HT1080 (cell line): Measurements from ENCODE around the gene CALD1. TPM values are rescaled to one million over a fixed set of nuclear protein-coding genes. Genes with fewer than 3 reads are reported as not detected.
"Not testable (repeated sequence)": the region's sequence is repeated elsewhere in the genome, so short reads cannot be mapped to it uniquely, and the experiment has no call there.

Experiments used
- DNase-seq: peaks from one replicate; pipeline ENCODE4 v3.0.0-alpha.2; 2015; ENCODE audit warnings: low read depth
- total RNA-seq: library from RNA; depleted of rRNA; stranded (reverse); fragments of >200 nt; shearing (Covaris generic); gene quantifications from 2 replicates; pipeline ENCODE4 v1.2.3, GENCODE V29; 2014

The CALD1 gene
- total RNA-seq, 1 experiment from 2014 or later, result 57.3 TPM

GRCh38 chr7:134947329-134947728, 167.9 kb downstream of the CALD1 start:
- DNase-seq, result no peak

- no peak for DNase-seq
Measured at GRCh38 chr7:134947831-134948230, 168.4 kb downstream of the CALD1 start.

GRCh38 chr7:134948246-134948645, 168.8 kb downstream of the CALD1 start:
- no peak for DNase-seq

DNA sequence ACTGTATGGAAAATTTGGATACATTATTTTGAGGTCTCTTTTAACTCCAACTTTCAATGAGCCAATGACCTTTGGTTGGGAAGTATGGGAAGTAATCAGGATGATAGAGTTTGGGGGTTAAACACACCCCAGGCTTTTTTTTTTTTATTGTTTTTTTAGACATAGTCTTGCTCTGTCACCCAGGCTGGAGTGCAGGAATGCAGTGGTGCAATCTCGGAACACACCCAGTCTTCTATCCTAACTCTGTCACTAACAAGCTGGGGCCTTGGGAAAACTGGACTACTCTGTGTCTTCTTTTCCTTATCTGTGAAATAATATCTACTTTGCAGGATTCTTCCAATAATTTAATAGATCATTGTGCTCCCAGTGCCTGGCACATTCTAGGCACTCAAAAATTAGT, 169.3 kb downstream of the CALD1 start:
- DNase-seq, result no peak

DNA sequence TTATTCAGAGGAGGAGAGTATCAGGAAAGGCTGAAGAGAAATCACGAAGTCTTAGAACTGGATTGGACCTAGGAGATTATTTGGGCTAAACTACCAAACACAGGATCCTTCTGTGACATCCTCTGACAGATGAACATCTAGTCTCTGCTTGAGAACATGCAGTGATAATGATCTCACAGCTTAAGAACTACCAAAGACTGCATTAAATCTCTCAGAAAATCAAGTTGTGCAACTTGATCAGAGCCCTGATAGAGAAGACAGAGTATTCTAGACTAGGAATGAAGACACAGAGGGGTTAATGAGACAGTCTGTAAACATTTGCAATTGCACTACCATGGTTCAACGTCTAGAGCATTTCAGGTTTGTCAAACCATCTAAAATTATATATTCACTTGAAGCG, 169.7 kb downstream of the CALD1 start:
- DNase-seq, result no peak

DNA sequence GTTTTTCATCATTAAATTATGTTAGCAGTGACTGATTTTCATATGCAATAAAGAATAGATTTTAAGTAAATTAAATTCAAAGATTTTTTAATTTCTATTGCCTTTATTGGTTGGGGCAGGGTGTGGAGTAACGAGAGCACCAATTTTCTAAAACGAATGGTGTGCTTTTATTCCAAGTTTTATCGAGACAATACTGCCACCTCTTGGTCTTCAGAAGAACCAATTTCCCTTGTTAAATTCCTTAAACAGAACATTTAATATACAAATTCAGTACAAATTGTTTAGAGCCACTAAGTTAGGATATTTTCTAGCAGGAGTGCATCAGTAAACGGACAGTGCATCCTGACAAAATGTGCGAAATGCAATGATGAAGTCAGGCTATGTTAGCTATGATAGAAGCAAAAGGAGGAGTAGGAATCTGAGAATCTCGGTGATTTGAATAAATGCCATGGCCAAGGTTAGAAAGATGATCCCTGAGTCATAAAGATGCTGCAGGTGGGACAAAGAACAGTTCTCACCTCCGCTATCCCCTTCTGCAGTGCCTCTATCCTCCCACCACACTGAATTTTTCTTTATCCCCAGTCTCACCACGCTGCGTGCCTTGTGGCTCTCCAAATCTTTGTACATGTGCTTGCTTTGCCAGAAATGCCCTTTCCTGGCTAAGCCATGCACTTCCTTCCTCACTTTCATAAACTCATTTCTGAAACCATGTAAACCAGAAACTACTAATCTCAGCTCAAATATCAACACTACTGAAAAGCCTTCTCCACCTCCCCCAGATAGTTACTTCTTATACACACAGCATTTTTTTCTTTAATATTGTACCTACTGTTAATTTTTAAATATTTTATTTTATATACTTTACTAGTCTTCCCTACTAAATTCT, 175.0 kb downstream of the CALD1 start:
- DNase-seq, result peak; percentile 8

DNA sequence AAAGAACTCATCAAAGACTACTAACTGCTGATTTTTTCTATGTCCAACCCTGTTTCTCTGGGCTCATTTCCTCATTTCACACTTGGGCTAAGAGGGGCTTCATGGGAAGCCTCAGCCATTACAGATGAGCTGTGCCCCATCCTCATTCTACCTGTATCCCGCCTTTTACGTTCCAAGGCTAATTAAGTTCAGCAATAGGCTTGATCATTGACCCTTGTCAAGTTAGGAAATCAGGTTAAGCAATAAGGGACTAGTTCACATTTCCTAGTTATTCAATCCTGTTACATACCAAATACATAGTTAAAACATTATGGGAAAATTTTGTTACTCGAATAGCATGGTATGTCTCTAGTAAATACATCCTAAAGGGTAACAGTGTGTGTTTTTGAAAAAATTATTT, 177.6 kb downstream of the CALD1 start:
- no peak for DNase-seq

DNA sequence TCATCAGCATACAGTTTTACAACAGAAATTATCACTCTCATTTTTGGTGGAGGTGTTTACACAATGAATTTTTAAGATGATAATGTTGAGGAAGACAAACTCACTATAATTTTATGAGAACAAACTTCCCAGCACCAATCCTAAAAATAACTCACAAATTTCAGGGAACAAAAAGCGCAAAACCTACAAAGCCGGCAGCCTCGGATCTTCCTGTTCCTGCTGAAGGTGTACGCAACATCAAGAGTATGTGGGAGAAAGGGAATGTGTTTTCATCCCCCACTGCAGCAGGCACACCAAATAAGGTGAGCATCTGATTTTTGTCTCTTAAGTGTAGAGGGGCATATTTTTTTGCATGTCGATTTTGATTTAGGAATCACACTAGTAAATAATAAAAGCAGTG, 180.4 kb downstream of the CALD1 start:
- no peak for DNase-seq

DNA sequence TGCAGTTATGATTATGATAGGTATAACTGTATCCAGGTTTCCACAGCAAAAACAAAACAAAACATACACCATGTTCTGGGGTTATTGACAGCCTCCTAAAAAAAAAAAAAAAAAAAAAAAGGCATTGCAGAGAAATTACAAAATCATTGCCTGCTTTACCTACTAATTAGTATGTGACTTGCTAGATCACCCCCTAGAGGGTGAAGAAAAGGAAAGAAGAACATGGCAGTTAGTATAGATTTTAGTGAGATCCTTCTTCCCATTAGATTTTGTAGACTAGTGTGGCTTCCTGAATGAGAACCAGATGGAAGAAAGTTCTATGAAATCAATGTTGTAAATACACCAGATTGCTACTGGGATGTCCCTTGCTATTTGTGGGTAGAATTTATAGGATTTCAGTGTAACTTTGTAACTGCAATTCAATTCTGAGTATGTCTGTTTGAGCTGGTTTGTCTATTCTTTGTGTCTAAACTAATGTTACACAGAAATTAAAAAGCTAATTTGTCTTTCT, 182.9 kb downstream of the CALD1 start:
- no peak for DNase-seq

- DNase-seq, result no peak
Measured at GRCh38 chr7:134963036-134963435, 183.6 kb downstream of the CALD1 start.

DNA sequence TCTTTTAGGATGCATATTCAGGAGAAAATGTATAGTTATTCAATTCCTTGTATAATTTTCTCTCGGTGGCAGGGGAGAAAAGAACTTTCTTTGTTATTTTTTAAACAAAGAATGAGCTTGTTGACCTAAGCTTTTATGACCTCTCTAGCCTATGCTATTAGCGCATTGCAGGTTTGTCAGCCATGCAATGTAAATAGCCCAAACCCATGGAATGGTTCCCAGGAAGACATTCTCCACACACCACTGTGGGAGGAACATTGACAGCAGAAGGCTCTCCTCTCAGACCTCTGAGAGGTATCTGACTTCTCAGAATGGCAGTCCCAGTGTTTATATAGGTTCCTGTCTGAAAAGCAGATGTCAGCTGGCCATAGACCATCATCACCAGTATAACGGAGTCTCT, 187.3 kb downstream of the CALD1 start:
- no peak for DNase-seq

GRCh38 chr7:134968110-134968509, 188.7 kb downstream of the CALD1 start:
- no peak for DNase-seq

GRCh38 chr7:134981645-134982044, 202.2 kb downstream of the CALD1 start:
- not testable (repeated sequence) for DNase-seq

DNA sequence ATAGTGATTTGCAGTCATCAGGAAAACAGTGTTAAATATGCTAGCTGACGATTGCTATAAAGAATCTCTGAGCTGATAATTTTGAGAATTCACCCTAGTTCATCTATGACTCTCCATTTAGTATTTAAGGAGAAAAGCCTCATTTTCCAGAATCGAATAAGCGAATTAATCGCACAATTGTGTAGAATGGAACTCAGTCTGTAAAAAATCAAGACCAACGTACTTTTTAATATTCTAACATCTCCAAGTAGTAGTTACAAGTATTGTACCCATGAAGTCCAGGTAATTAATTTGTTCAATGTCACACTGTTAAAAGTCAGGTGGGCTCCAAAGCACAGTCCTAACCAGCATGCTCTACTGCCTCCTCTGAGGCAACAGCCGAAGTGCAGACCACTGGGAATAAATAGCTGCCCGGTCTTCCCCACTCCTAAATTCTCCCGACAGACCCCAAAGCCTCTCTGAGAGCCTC, 206.5 kb downstream of the CALD1 start:
- DNase-seq, result no peak

- peak; percentile 94 for DNase-seq
Measured at GRCh38 chr7:134986363-134987251, 207.2 kb downstream of the CALD1 start, which contains the start of gene AGBL3. Gene AGBL3, plus strand, starts transcription at chr7:134986508. Its CDS starts 1,426 bp downstream, at chr7:134987934.

DNA sequence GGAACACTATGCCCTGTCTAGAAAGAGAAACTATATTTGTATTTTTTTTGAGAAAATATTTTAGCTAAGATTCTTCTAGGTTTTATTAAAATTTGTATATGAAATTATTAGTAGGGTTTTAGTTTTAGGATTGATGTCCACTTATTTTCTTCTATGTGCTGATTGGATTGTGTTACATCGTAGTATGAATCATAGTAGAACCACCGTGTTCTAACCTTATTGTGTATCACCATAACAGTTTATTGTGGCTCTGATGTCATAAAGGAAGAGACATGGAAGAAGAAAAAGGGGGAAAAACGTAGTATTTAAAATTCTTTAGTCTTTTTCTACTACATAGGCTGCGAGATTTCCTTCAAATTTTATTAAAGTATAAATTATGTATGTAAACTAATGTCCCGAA, 208.7 kb downstream of the CALD1 start:
- no peak for DNase-seq

DNA sequence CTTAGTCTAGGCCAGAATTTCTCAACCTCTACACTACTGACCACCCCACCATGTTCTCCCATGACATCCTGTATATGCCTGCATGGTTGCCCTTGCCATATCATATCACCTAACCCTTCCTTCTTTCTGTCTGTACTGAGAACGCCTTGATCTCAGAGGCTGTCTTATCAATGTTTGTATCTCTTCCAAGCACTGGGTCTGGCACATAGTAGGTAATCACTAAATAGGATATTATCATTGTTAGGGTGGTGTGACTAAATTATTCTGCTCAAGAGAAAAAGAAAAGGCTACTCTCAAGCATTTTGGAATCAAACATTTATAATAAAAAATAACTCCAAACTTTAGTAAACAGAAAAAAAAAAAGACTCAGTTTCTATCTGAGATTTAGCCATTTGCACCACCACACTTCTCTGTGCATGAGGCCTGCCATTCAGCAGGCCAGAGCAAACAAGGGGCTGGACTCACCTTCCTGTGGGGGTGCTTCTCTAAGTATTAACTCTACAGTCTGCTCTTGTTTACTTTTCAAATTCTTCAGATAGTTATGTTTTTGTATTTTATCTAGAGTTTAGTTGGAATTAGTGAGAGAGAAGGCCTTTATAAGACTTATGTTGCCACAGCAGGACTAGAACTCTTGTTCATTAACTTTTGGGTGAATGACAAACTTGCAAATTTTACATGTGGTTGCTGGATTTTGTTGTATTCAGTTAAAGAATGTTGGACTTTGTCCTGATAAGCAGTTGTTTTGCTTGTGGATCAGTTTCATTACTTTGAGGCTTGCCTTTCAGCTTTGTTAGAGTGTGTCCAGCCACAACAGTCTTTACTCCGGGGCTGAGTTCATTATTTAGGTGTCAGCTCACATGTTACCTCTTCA, 212.3 kb downstream of the CALD1 start:
- no peak for DNase-seq

- DNase-seq, result no peak
Measured at GRCh38 chr7:134992626-134993179, 213.3 kb downstream of the CALD1 start.

- no peak for DNase-seq
Measured at GRCh38 chr7:134993877-134994456, 214.5 kb downstream of the CALD1 start.
